Breast epithelium (tissue), 3 donors: ENCODE data around the gene PRSS8.

ENCODE experiments used
- POLR2A ChIP-seq: fragments of 450-650 bp; IDR thresholded peaks from one replicate; pipeline ENCODE4 v1.6.1; 2016; ENCODE audit warnings: antibody characterized with exemption, mild to moderate bottlenecking, moderate library complexity
- TF ChIP-seq, protein P1 (sequence below), 3 donors: fragments of 450-650 bp; IDR thresholded peaks; one replicate each; pipeline ENCODE4 v1.5.1; 2016 to 2017; ENCODE audit warnings: antibody characterized with exemption in 3 of 3, mild to moderate bottlenecking in 3 of 3, moderate library complexity in 3 of 3

DNA sequence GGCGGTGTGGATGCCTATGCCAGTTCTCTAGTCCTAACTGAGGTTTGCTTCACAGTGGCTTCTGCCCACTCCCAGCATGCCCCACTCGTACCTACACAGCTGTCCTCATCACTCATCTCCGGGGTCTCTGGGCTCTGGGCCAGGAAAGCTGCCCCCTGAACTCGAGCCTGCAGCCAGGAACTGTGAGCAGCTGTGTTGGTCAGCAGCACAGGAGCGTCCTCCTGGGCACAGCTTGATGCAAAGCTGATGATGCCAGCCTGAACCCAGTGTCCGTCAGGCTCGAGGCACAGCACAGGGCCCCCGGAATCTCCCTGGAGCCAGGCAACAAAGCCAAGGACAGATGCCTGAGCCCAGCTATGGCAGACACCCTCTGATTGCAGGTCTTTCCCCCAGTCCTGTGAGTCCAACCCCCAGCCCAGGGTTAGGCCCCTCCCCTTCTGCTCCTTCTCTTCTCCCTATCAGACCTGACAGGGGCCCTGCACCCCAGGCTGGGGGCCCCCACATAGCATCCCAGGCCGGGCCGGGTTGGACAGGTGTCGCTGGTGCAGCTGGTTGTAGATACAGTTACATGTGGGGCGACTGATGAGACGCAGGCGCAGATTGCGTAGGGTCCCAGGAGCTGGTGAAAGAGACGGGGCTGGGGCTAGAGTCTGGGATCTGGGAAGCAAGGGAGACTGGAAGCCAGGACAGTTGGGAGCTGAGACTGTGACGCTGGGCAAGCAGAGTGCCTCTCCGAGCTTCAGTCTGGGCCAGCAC, 49.5 kb downstream of the PRSS8 start:
- TF ChIP-seq POLR2A = no peak
- TF ChIP-seq, protein P1, sequence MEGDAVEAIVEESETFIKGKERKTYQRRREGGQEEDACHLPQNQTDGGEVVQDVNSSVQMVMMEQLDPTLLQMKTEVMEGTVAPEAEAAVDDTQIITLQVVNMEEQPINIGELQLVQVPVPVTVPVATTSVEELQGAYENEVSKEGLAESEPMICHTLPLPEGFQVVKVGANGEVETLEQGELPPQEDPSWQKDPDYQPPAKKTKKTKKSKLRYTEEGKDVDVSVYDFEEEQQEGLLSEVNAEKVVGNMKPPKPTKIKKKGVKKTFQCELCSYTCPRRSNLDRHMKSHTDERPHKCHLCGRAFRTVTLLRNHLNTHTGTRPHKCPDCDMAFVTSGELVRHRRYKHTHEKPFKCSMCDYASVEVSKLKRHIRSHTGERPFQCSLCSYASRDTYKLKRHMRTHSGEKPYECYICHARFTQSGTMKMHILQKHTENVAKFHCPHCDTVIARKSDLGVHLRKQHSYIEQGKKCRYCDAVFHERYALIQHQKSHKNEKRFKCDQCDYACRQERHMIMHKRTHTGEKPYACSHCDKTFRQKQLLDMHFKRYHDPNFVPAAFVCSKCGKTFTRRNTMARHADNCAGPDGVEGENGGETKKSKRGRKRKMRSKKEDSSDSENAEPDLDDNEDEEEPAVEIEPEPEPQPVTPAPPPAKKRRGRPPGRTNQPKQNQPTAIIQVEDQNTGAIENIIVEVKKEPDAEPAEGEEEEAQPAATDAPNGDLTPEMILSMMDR (IDR thresholded peaks at IDR 0.05) = no peak
